GM03348 (cell line): ENCODE data around the gene DAPK1.

Experiments
- DNase-seq: peaks from one replicate; pipeline ENCODE4 v3.0.0; 2012; ENCODE audit warnings: low spot score

DAPK1 gene

DNA sequence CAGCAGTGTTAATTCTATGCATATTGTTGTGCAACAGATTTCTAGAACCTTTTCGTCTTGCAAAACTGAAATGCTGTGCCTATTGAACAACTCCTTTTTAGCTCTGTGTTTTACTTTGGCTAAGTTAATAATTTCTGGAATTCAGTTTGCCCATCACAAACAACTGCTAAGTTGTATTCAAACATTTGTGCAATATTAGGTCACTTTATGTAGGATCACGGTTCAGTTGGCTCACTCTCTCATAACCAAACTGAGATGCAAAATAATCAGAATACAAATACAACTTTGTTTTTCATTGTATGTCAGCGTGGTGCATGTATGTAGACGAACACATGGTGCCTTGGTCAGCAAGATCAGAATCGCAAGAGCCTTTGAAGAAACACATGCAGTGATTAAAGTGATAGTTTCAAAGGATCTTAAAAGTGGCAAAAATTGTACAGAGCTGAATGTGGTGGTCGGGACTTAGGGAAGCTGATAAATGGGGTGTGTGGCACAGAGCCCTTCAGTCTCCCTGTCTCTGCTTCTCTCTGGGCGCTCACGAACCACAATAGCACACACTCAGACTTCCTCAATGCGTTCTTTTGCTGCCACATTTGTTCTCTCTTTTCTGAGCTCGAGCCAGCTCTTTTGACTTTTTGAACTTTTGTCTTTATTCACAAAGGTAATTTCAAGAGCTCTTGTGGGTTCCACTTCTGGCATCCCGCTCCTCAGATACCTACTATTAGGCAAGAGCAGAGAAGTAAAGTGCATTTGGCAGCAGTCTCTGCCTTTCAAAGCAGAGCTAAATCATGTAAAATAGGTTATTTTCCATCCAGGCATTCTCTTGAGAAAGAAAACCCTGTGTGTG, 115.8 kb downstream of the DAPK1 start:
- no peak for DNase-seq

- no peak for DNase-seq
Measured at GRCh38 chr9:87614397-87614796, 116.7 kb downstream of the DAPK1 start.

- no peak for DNase-seq
Measured at GRCh38 chr9:87615136-87615535, 117.5 kb downstream of the DAPK1 start.

DNA sequence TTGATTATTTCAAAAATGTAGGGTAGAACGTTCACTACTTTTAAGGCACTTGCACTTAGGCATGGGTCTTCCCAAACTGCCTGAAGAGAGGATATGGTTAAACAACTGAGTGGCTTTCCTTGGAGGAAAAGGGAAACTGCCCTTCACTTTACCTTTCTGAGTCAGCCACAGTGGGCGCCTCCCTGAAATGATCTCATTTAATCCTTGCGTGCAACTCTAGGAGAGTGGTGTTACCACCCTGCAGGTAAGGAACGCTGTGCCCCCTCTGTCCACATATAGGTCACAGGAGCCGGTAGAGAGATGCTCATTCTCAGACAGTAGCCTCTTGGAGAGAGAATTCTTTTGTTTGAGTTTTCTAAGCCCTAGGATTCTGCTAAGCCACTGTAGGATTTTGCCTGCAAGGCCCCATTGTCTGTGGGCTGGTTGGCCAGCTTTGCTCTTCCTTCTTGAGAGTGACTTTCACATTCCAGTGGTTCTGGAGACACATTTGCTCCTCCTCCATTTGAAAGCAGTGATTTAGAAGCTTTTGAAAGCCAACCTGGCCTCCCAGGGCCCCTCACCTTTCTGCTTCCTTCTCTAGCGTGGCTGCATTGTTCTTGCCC, 118.0 kb downstream of the DAPK1 start:
- no peak for DNase-seq

- no peak for DNase-seq
Measured at GRCh38 chr9:87618226-87618625, 120.6 kb downstream of the DAPK1 start.

GRCh38 chr9:87618931-87619330, 121.3 kb downstream of the DAPK1 start:
- no peak for DNase-seq

DNA sequence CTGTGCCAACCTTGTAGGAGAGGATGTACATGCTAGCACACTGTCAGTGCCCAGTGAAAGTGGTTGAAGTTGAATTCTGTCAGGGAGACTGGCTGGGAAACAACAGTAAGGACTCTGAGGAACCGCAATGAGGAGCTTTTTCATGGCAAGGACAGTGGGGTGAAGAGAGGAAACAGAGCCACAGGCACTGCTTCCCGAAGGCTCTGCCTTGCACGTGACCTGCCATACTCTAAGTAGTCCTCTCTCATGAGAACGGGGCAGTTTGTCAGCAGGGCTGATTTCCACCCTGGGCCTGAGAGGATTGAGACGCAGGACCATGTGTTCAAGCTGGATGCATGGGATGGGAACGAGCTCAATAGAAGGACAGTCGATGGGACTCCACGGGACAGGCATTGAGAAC, 121.7 kb downstream of the DAPK1 start:
- DNase-seq, result no peak

GRCh38 chr9:87620731-87621322, 123.2 kb downstream of the DAPK1 start:
- DNase-seq, result no peak

DNA sequence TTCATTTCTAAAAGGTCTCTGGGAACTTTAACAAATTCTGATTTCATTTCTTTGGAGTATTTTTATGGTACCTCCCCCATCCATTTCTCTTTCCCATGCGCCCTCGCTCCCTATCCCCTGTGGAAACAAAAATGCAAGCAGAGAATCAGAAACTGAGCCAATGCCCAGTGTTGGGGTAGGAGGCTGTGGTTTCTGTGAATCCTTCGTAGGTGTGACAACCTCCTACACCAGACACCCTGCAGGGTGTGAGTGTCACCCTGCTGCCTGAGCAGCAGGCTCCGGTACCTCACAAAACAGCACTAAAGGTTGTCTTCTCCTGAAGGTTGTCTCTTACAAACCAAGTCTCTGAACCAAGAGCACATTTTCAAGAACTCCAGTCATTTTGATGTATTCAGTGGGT, 124.4 kb downstream of the DAPK1 start:
- no peak for DNase-seq

DNA sequence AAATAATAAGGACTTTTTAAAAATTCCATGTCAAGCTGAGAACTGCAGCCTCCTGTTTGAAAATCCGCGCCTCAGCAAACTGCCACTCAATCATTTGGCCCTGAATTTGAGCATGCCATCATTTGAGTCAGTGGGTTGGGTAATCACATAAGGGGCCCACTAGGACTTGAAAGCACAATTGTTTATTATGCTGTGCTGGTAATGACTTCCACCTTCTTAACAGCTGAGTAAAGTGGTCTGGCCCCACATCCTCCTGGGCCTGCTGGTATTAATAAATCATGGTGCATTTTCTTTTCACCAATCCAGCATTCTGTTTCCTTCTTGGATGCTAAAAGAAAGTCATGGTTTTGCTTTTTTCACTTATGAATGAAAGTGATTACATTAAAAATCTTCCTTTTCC, 125.3 kb downstream of the DAPK1 start:
- DNase-seq, result no peak

GRCh38 chr9:87628346-87628745, 130.7 kb downstream of the DAPK1 start:
- no peak for DNase-seq

GRCh38 chr9:87629104-87629503, 131.4 kb downstream of the DAPK1 start:
- DNase-seq, result no peak

GRCh38 chr9:87630266-87630665, 132.6 kb downstream of the DAPK1 start:
- no peak for DNase-seq

DNA sequence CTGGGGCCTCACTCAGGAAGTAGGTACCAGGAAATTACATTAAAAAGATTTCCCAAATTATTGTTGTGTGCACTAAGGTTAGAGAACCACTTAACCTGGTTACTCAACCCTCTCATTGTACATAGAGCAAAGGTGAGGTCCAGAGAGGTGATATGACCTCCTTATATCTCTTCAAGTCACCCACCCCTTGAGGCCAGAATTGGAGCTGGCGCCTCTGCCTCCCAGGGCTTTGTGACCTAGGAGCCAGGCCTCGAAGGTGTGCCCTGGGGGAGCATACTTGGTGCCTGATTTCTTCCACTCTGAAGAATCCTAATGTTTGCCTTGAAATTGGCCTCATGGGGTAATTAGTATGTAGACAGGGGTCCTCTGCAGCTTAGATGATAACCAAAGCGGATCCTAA, 133.2 kb downstream of the DAPK1 start:
- no peak for DNase-seq

DNA sequence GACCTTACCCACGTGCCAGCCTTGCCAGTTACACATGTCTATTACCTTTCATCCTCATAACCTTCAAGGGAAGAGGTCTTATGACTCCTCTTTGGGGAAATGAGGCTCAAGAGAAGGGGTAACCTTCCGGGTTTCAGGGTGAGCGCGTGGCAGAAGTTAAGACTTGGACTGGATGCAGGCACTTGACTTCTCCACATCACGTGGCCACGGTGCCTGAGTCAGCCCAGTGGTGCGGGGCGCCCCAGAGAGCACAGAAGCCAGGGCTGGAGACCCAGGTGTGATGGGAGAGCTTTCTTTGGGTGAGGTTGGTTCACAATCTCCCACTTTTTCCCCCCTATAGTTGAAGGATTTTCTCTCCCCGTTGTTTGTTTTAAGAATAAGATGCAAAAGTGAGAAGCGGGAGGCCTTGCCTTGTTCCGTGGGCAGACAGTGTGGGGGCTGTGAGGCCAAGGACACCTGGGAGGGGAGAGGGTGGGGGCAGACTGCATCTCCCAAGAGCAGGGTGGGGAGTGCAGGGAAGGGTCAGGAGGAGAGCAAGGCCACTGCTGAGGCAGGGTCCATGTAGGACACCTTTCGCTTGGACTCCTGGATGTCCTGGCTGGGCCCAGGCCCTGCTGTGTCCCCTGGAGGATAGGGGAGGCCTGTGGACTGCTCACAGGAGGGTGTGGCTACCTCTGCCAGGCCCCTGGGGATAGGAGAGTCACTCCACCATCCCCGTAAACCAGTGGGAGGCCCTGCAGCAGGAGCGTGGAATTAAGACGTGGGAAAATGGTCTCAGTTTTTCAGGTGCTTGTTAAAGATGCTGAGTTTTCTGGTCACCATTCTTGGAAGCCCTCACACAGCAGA, 138.2 kb downstream of the DAPK1 start:
- no peak for DNase-seq

- no peak for DNase-seq
Measured at GRCh38 chr9:87638292-87638691, 140.6 kb downstream of the DAPK1 start.

- no peak for DNase-seq
Measured at GRCh38 chr9:87639949-87640348, 142.3 kb downstream of the DAPK1 start.

- no peak for DNase-seq
Measured at GRCh38 chr9:87640385-87640795, 142.7 kb downstream of the DAPK1 start.

- no peak for DNase-seq
Measured at GRCh38 chr9:87641067-87641466, 143.4 kb downstream of the DAPK1 start.

- no peak for DNase-seq
Measured at GRCh38 chr9:87642330-87643106, 144.9 kb downstream of the DAPK1 start.

DNA sequence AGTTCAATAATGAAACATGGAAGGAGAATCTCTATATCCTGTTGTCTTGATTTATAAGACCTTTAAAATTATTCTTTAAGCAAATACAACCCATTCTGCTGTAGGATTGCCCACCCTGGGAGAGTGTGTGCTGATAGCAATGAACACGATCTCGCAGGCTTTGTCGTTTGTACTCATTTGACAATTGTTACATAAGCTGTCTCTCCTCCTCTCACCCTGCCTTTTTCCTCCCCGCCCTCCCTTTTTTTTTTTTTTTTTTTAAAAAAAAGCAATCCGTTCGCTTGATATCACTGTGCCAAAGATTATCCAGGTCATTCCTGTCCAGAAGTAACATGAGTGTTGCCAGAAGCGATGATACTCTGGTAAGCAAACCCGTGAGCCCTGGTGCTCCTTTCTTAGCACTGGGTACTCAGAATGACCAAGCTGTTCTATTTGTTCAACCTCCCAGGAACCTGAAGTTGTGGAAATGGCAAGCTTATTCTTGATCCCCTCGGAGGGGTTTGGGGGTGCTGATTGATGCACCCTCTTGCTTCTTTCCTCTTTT, 145.5 kb downstream of the DAPK1 start:
- no peak for DNase-seq
